Urinary bladder (tissue), 4 donors: ENCODE results near the gene IKZF4. TPM values are rescaled to one million over a fixed set of nuclear protein-coding genes. Genes with fewer than 3 reads are reported as not detected.
"Not testable (repeated sequence)": the region's sequence is repeated elsewhere in the genome, so short reads cannot be mapped to it uniquely, and the experiment has no call there.

Experiments used
- DNase-seq: peaks from one replicate; pipeline ENCODE4 v3.0.0-alpha.2; 2015; ENCODE audit errors: extremely low spot score
- H3K27ac ChIP-seq: one replicate; pipeline ENCODE4 v1.5.1; 2013; ENCODE audit warnings: low read depth, mild to moderate bottlenecking, moderate library complexity
- H3K36me3 ChIP-seq: one replicate; pipeline ENCODE4 v1.6.1; 2013; ENCODE audit warnings: mild to moderate bottlenecking, moderate library complexity; ENCODE audit not compliant: insufficient read depth
- H3K4me1 ChIP-seq: one replicate; pipeline ENCODE4 v1.6.1; 2013; ENCODE audit warnings: mild to moderate bottlenecking, moderate library complexity; ENCODE audit not compliant: insufficient read depth
- H3K4me3 ChIP-seq: one replicate; pipeline ENCODE4 v1.5.1; 2013; ENCODE audit warnings: low read depth, low read length
- WGBS: extraction: QIAGEN DNeasy Blood & Tissue Kit; methylation state at CpG from one replicate; pipeline ENCODE4 v1.1.7; 2013; 5-methylcytosine and 5-hydroxymethylcytosine counted together
- polyA plus RNA-seq: library from polyadenylated mRNA; stranded (reverse); fragments of 200-250 nt; gene quantifications from one replicate; pipeline ENCODE4 v1.2.3, GENCODE V29; 2013
- total RNA-seq: library from RNA; depleted of rRNA; stranded (reverse); fragments of >200 nt; gene quantifications from one replicate; pipeline ENCODE4 v1.2.3, GENCODE V29; 2014
- donor health status: healthy with polysubstance abuse.
- donor health status: healthy.

IKZF4 gene
- total and polyA plus RNA-seq, 2 donors: 4.8 to 8.0 TPM

GRCh38 chr12:56077966-56078365, 57.1 kb downstream of the IKZF4 start:
- not testable (repeated sequence) for H3K4me3 ChIP-seq, H3K36me3 ChIP-seq, H3K4me1 ChIP-seq, DNase-seq, H3K27ac ChIP-seq
- 88% methylated on average over 9 of the region's 9 CpGs for WGBS

DNA sequence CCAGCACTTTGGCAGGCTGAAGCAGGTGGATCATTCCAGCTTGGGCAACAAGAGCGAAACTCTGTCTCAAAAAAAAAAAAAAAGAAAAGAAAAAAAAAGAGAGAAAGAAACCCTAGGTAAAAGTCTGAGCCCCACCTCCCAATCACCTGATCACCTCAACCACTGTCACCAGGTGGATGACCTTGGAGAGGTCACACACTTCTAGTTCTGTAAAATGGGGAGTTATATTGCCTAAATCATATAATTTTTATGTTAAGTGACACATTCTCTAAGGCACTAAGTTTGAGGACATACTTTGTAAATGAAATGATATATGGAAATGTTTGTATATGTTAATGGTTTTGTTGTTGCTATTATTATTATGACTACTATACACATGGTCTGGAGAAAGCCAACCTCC, 57.6 kb downstream of the IKZF4 start:
- Histone ChIP-seq H3K4me1 (no peaks in the 10 kb centered on the region), H3K4me3 (no peak overlapping the region), H3K36me3 (no peaks in the 10 kb centered on the region), H3K27ac (no peak overlapping the region)
- DNase-seq: no peak
- 94% methylated on average over 1 of the region's 1 CpG for WGBS

GRCh38 chr12:56078931-56079722, 58.3 kb downstream of the IKZF4 start:
- no peak for DNase-seq
- 1% methylated on average over 50 of the region's 50 CpGs for WGBS
- no peaks in the 10 kb centered on the region for H3K36me3 ChIP-seq
- H3K27ac ChIP-seq: peak overlapping the region; percentile 68
- H3K4me3 ChIP-seq: peak overlapping the region; percentile 41
- no peaks in the 10 kb centered on the region for H3K4me1 ChIP-seq

GRCh38 chr12:56079723-56080555, 59.1 kb downstream of the IKZF4 start, which contains the start of gene ERBB3:
Gene ERBB3, plus strand, starts transcription at chr12:56080165. Its CDS starts 136 bp downstream, at chr12:56080301.
- Histone ChIP-seq H3K27ac (peak within 1 kb of the TSS; percentile 76), H3K4me1 (no peaks in the 10 kb centered on the region), H3K36me3 (no peaks in the 10 kb centered on the region), H3K4me3 (peak within 1 kb of the TSS; percentile 41)
- under 1% methylated on average over 59 of the region's 59 CpGs for WGBS
- peak; percentile 88 for DNase-seq

DNA sequence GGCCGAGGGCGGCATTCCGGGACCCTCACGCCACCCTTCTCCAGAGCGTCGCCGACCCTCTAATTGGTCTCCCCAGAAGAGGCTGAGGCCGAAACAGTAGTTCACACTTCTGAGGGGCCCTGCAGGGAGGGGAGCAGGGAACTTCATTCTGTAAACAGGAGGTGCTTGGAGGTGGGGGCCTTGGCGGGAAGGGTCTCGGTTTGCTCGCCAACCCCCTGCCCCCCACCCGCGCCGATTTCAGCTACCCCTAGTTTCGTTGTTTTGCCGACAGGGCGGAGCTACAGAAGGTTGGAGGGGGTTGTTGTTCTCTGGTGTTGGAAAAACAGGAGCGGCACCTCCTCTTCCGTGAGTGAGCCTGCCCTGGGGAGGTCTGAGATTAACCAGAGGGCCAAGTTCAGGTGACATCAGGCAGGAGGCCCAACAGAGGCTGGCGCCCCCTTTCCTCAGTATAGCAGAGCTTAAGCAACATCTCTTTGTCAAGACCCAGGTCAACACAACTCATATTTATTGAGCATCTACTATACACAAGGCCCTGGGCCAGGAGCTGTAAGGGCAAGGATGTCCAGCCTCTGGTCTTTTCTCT, 59.8 kb downstream of the IKZF4 start:
- peak overlapping the region; percentile 76 for H3K27ac ChIP-seq

DNA sequence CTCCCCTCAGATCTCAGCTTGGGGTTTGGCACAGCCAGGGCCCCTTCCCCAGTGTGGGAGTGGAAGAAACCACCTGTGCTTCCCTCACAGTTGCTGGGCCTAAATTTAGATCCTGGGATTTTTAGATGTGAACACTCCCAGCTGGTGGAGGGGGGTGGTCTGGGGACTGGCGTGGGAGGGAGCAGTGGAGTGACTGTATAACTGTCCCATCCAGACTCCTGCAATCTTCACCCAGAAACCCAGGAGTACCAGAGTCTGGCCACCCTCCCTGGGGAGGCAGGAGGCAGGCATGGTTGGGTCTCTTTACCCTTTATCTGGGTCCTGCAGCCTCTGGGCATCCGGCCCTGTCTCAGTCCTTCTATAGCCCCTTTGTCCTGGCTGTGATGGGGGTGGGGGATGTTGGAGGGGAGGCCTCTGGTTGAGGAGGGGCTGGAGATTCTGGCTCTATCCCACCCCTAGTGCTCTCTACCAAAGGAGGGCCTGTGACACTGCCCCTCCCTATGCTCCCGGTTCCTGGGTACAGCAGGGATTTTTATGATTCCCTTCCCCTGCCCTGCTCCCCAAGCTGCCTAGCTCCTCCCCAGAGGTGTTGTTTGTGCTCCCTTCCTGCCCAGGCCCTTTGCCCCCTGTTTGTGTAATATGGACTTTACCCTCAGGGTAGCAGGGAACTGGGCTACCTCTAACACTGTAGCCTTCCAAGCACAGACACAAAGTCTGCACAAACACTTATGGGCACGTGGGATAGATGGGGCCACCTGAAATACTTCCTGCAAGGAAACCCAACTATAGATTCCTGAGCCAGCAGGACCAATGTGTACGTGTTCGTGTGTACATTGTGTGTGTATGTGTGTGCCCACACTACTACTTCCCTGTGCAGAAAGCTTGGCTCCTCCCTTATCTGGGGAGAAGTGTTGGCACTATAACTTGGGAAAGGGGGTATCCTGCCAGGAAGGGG, 60.8 kb downstream of the IKZF4 start:
- Histone ChIP-seq H3K27ac (peak overlapping the region; percentile 61), H3K4me3 (peak overlapping the region; percentile 41), H3K4me1 (no peaks in the 10 kb centered on the region), H3K36me3 (no peaks in the 10 kb centered on the region)
- 53% methylated on average over 6 of the region's 6 CpGs for WGBS
- no peak for DNase-seq

More for the DNA sequence above, 59.8 kb downstream of the IKZF4 start:
- no peak for DNase-seq
- 23% methylated on average over 20 of the region's 20 CpGs for WGBS
- Histone ChIP-seq H3K4me1 (no peaks in the 10 kb centered on the region), H3K4me3 (peak overlapping the region; percentile 41), H3K36me3 (no peaks in the 10 kb centered on the region)

DNA sequence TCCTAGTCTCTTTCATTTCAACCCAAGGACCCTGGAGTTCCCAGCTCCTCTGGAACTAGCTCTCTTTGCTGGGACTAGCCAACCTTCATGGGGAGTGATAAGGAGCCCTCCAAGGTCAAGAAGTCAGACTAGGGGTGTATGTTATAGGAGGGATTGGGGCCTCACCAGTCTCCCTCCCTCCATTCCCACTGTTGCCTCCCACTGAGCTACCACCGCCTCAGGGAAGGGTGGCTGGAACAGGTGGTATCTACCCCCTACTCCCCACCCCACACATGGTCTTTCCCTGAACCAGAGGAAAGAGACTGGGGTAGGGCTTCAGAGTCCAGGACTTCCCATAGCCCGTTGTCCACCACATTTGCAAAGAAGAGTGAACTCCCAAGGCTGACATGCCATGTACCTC, 61.5 kb downstream of the IKZF4 start:
- H3K36me3 ChIP-seq: no peaks in the 10 kb centered on the region
- no peak overlapping the region for H3K27ac ChIP-seq
- H3K4me1 ChIP-seq: no peaks in the 10 kb centered on the region
- WGBS: 74% methylated on average over 2 of the region's 2 CpGs
- DNase-seq: no peak
- no peak overlapping the region for H3K4me3 ChIP-seq

- H3K36me3 ChIP-seq: no peaks in the 10 kb centered on the region
- H3K4me1 ChIP-seq: no peaks in the 10 kb centered on the region
- 56% methylated on average over 3 of the region's 3 CpGs for WGBS
- no peak overlapping the region for H3K27ac ChIP-seq
- no peak overlapping the region for H3K4me3 ChIP-seq
- no peak for DNase-seq
Observed at GRCh38 chr12:56082967-56083366, 62.1 kb downstream of the IKZF4 start.

DNA sequence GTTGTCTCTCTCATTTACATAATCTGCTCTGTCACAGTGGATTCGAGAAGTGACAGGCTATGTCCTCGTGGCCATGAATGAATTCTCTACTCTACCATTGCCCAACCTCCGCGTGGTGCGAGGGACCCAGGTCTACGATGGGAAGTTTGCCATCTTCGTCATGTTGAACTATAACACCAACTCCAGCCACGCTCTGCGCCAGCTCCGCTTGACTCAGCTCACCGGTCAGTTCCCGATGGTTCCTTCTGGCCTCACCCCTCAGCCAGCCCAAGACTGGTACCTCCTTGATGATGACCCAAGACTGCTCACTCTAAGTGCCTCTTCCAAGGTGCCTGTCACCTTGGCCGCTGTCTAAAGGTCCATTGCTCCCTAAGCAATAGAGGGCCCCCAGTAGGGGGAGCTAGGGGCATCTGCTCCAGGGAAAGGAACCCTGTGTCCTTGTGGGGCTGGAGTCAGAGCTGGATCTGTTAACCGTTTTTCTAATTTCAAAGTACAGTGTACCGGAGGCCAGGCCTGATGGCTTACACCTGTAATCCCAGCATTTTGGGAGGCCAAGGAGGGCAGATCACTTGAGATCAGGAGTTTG, 64.2 kb downstream of the IKZF4 start:
- H3K4me1 ChIP-seq: no peaks in the 10 kb centered on the region
- DNase-seq: no peak
- H3K36me3 ChIP-seq: no peaks in the 10 kb centered on the region
- no peak overlapping the region for H3K27ac ChIP-seq
- 88% methylated on average over 15 of the region's 15 CpGs for WGBS
- H3K4me3 ChIP-seq: no peak overlapping the region

GRCh38 chr12:56086096-56086495, 65.3 kb downstream of the IKZF4 start:
- H3K4me1 ChIP-seq: no peaks in the 10 kb centered on the region
- WGBS: 80% methylated on average over 3 of the region's 3 CpGs
- H3K27ac ChIP-seq: no peak overlapping the region
- H3K4me3 ChIP-seq: no peak overlapping the region
- H3K36me3 ChIP-seq: no peaks in the 10 kb centered on the region
- no peak for DNase-seq

GRCh38 chr12:56086608-56087007, 65.8 kb downstream of the IKZF4 start:
- Histone ChIP-seq H3K4me3 (no peak overlapping the region), H3K4me1 (no peaks in the 10 kb centered on the region), H3K27ac (no peak overlapping the region), H3K36me3 (no peaks in the 10 kb centered on the region)
- no peak for DNase-seq
- 81% methylated on average over 6 of the region's 6 CpGs for WGBS

- Histone ChIP-seq H3K4me3 (no peak overlapping the region), H3K4me1 (no peaks in the 10 kb centered on the region), H3K27ac (no peak overlapping the region), H3K36me3 (no peaks in the 10 kb centered on the region)
- 78% methylated on average over 6 of the region's 6 CpGs for WGBS
- DNase-seq: no peak
Observed at GRCh38 chr12:56087220-56087619, 66.4 kb downstream of the IKZF4 start.
